HFFc6 (cell line): ENCODE measurements around the gene LZTR1. TPM values are rescaled to one million over a fixed set of nuclear protein-coding genes. Genes with fewer than 3 reads are reported as not detected.
A peak's percentile ranks its signal among the peaks of the same experiment; 100 is the strongest.
"Not testable (repeated sequence)": the region's sequence is repeated elsewhere in the genome, so short reads cannot be mapped to it uniquely, and the experiment has no call there.

Experiments
- DNase-seq: peaks from one replicate; pipeline ENCODE4 v3.0.0-alpha.2; 2018
- H3K27ac Mint-ChIP-seq: 2 replicates; pipeline ENCODE4 v1.8.0; 2020; ENCODE audit warnings: mild to moderate bottlenecking, mixed read lengths
- H3K27me3 Mint-ChIP-seq: 2 replicates; pipeline ENCODE4 v1.8.0; 2021; ENCODE audit warnings: mild to moderate bottlenecking, moderate library complexity, mixed read lengths; ENCODE audit not compliant: insufficient read depth
- H3K36me3 Mint-ChIP-seq: 2 replicates; pipeline ENCODE4 v1.8.0; 2021; ENCODE audit warnings: low read depth, mixed read lengths
- H3K4me1 Mint-ChIP-seq: 2 replicates; pipeline ENCODE4 v1.8.0; 2020; ENCODE audit warnings: low read depth, mixed read lengths
- H3K4me3 Mint-ChIP-seq: 2 replicates; pipeline ENCODE4 v1.8.0; 2020; ENCODE audit warnings: mild to moderate bottlenecking, moderate library complexity, mixed read lengths
- H3K9me3 Mint-ChIP-seq: 2 replicates; pipeline ENCODE4 v1.8.0; 2020; ENCODE audit warnings: mild to moderate bottlenecking, mixed read lengths
- CTCF ChIP-seq: fragments of 200-600 bp; sonication (generic); IDR thresholded peaks from 2 replicates; pipeline ENCODE4 v1.5.0; 2021; ENCODE audit warnings: antibody characterized with exemption, mild to moderate bottlenecking
- total RNA-seq, 6 experiments: library from RNA; stranded (reverse); fragmentation: NEBNext Ultra II Directional; extraction: Animal tissue kit (Norgen Biotek cat#: 25700); gene quantifications; 2 replicates in 1 of 6; 3 replicates in 5 of 6; pipeline ENCODE4 v1.2.3, GENCODE V29; 2021

LZTR1 gene
- total RNA-seq, 6 experiments from 2014 or later = 50.6 to 64.0 (median 57.2) TPM

- Mint-ChIP-seq H3K36me3 (no peaks in the 10 kb centered on the region), H3K27me3 (peaks cover 5% of the 10 kb centered on the region), H3K4me1 (peaks cover 6% of the 10 kb centered on the region; the same call in 1 of the 2 replicates), H3K4me3 (no peak overlapping the region), H3K9me3 (no peaks in the 10 kb centered on the region), H3K27ac (no peak overlapping the region)
- DNase-seq = no peak
- no peak for TF ChIP-seq CTCF
Observed at GRCh38 chr22:20970939-20971657, 11.0 kb upstream of the LZTR1 start.

GRCh38 chr22:20972014-20972694 is 9.9 kb upstream of the LZTR1 start:
- not testable (repeated sequence) for H3K36me3 Mint-ChIP-seq, H3K4me3 Mint-ChIP-seq, H3K9me3 Mint-ChIP-seq, H3K27ac Mint-ChIP-seq, H3K27me3 Mint-ChIP-seq, H3K4me1 Mint-ChIP-seq
- peak; percentile 9 for DNase-seq

GRCh38 chr22:20972933-20973577 is 9.0 kb upstream of the LZTR1 start:
- Mint-ChIP-seq H3K27me3 (peaks cover 5% of the 10 kb centered on the region), H3K4me1 (peaks cover 6% of the 10 kb centered on the region; the same call in 1 of the 2 replicates), H3K27ac (no peak overlapping the region), H3K4me3 (no peak overlapping the region), H3K36me3 (peaks cover under 1% of the 10 kb centered on the region; the same call in 1 of the 2 replicates), H3K9me3 (peaks cover 5% of the 10 kb centered on the region)
- no peak for DNase-seq
- TF ChIP-seq CTCF = no peak

- peaks cover 6% of the 10 kb centered on the region; the same call in 1 of the 2 replicates for H3K4me1 Mint-ChIP-seq
- no peak overlapping the region for H3K4me3 Mint-ChIP-seq
- TF ChIP-seq CTCF = no peak
- DNase-seq = no peak
- peaks cover 7% of the 10 kb centered on the region for H3K36me3 Mint-ChIP-seq
- peaks cover 12% of the 10 kb centered on the region for H3K9me3 Mint-ChIP-seq
- peaks cover 3% of the 10 kb centered on the region for H3K27me3 Mint-ChIP-seq
- no peak overlapping the region for H3K27ac Mint-ChIP-seq
Observed at GRCh38 chr22:20973634-20974286, 8.3 kb upstream of the LZTR1 start.

GRCh38 chr22:20974336-20974955 is 7.7 kb upstream of the LZTR1 start:
- no peak for TF ChIP-seq CTCF
- peaks cover 14% of the 10 kb centered on the region for H3K36me3 Mint-ChIP-seq
- H3K9me3 Mint-ChIP-seq = peaks cover 16% of the 10 kb centered on the region
- no peak overlapping the region for H3K4me3 Mint-ChIP-seq
- H3K27ac Mint-ChIP-seq = no peak overlapping the region
- DNase-seq = no peak
- H3K4me1 Mint-ChIP-seq = peaks cover 6% of the 10 kb centered on the region; the same call in 1 of the 2 replicates
- H3K27me3 Mint-ChIP-seq = peaks cover 3% of the 10 kb centered on the region
